Stimulated activated CD4-positive, alpha-beta T cell treated with anti-CD3 and anti-CD28 coated beads, Interleukin-12 subunit alpha, Interleukin-12 subunit beta, amount 100 ng/mL, for 24 hours (primary cell): ENCODE data around the gene IFI16.

Experiments used
- DNase-seq, 2 experiments: peaks; one replicate each; pipeline ENCODE4 v3.0.0-alpha.2; 2020; ENCODE audit warnings: low read depth in 2 of 2

Gene IFI16

DNA sequence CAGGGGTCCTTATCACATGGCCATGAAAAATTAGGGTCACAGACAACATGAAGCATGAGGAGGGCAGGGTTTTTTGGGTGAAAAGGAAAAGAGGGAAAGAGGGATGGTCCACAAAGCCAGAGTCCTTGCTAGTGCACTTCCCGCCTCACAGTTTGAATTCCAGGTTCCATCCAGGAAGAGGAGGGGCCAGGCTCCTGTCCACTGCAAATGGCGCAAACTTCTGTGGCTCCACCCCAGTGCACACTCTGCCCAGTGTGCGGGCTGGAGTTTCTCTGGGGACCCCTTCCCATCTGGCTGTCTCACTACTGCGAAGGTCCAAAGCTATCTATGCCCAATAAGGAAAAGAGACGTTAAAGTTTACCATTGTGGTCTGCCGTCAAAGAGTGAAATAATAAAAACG, 49.0 kb downstream of the IFI16 start:
- DNase-seq: no peak

DNA sequence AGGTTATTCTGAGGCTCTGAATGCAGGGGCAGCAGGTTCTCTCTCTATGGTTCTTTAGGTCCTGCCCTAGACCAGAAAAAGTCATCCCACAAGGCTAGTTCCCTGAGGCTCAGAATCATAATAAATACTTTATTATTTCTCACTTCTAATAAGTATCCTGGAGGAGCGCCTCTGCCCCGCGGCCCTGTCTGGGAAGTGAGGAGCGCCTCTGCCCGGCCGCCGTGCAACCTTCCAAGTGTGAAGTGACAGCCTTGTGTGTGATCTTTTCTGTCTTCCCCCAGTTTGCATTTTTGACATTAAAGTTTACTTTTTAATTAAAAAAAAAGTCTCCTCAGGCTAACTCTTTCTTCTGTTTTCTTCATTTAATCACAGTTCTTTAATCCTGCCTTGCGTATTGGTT, 55.4 kb downstream of the IFI16 start:
- DNase-seq: no peak

DNA sequence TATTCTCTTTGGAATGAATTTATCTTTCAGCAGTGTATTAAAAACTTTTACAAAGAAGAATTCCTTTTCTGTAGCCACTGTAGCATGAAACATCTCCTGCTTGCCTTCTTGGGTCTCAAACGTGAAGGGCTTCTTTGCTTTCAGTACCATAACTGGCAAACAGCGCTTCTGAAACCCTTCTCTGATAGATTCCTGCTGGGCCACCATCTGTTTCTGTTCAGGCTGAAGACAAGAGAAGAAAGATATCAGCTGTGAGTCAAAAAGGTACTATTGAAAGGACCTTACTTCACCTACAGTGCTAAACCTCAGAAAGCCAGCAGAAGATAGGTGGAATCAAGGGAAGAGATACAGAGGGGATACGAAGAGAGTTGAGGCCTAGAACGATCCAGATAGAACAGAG, 56.4 kb downstream of the IFI16 start:
- no peak for DNase-seq

DNA sequence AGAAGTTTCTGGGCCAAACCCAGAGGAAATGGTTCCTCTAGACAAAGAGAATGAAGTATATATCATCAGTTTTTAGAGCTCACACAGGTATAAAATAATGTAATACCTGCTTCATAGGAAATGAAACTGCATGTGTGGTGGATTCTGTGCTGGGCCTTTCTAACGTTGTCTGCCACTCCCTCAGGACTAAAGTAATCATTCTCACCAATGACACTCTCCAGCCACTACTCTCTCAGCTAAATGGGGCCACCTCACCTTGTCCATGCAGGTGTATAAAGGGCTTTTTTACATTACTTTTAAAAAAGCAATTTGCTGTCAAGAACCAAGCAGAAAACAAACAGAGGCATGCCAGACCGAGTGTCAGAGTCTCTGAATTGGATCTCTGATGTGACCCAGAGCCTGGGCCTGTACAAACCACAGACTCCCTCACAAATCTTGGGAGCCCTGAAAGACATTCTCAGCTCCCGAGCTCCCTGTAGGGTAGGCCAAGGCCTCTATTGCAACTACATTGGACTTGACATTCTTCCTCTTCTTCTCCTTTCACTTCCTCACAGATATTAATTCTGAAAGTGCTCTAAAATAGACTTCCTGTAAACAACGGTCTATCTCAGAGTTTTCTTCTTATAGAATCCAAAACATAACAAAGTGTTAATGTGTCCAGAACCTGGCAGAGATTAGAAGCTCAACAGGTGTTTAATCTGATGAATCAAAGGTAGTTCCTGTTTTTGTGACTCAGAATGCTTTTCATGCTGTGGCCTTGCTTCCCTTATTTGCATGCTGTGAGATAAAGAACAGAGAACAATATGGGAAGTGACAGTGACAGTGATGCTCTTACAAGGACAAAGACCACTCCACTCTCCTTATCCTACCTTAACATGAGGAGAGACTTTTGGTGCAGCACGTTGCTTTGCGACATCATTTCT, 58.3 kb downstream of the IFI16 start:
- no peak for DNase-seq

DNA sequence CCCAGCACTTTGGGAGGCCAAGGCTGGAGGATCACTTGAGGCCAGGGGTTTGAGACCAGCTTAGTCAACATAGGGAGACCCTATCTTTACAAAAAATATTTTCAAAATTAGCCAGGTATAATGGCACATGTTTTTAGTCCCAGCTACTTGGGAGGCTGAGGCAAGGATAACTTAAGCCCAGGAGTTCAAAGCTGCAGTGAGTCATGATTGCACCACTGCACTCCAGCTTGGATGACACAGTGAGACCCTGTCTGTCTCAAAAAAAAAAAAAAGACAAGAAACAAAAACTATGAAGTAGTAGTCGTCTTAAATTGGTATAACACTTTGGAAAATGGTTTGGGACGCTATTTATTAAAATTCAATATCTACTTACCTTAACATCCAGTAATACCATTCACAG, 59.2 kb downstream of the IFI16 start:
- no peak for DNase-seq

- no peak for DNase-seq
Observed at GRCh38 chr1:159071970-159072582, 62.4 kb downstream of the IFI16 start.

DNA sequence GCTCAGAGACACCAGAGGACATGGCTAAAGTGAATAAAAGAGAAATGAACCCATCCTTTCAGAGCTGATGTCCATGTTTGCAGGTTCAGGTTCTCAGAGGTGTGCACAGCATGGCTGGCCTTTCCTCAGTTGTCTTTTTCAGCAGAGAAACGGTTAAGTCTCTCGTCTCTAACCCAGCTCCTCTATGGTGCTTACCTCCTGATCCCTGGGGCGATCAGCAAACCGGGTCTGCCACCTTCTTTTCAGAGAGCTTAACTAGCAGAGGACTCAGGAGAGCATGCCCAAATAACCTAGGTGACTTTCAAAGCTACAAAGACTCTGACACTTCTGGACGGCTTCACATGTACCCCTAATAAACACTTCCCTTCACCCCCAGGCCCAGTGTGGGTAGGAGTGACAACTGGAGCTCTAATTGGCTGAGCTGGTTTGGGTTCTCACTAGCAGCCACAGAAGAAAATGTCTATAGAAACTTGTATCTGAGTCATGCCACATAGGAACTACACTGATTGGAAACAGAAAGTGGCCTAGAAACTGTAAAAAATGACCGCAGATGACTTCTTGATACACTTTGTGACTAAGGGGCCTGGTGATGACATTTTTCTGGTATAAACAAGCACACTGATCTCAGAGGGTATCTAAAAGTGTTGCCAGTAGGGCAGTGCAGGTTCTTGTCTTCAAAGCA, 66.9 kb downstream of the IFI16 start, which contains the start of gene AIM2:
TSS of gene AIM2 (minus strand) at position 329 of the 682 bp plus-strand sequence. CDS start 3,267 bp downstream, outside the sequence.
- peak; percentile 31 to 47 for DNase-seq

DNA sequence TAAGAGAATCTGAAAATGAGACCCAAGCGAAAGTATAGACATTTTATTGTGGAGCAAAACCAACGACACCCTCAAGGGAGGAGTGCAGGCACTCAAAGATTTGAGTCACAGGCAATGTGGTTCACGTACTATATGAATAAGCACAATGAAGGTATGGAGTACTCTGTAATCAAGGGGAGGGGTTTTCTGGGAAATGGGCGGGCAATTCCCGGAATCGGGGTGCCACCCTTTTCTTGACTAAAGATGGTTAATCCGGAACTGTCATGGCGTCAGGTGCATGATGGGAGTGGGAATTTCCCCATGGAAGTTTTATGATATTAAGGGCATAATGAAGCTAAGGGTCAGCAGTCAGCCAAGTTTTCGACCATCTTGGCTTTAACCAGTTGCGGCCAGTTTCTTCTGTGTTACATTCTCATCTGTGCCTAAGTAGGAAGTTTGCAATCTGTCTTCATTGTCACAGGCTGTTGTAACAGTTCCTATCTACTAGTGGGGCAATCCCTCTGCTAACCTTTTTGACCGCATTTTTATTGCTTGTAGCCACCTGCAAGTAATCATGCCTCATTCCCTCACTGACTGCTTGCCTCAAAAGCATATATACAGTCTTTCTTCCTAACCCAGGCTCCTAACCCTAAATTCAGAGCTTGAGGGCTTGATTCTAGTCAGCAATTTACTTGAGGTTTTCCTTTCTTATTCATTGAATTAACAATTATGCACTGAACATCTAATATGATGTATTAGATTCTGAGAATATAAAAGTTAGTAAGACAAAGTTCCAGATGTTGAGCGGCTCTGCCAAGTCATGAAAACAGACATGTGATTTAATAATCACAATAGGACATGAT, 67.6 kb downstream of the IFI16 start:
- peak; percentile 90 to 100 for DNase-seq

DNA sequence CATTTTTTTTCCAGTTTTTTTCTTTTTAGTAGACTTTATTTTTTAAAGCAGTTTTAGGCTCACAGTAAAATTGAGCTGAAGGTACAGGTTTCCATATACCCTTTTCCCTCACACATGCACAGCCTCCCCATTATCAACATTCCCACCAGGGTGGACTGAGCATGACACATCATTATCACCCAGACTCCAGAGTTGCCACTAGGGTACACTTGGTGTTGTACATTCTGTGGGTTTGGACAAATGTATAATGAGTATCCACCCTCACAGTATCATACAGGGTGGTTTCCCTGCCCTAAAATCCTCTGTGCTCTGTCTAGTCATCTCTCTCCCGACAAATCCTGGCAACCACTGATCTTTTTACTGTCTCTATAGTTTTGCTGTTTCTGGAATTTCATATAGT, 69.8 kb downstream of the IFI16 start:
- DNase-seq: no peak

DNA sequence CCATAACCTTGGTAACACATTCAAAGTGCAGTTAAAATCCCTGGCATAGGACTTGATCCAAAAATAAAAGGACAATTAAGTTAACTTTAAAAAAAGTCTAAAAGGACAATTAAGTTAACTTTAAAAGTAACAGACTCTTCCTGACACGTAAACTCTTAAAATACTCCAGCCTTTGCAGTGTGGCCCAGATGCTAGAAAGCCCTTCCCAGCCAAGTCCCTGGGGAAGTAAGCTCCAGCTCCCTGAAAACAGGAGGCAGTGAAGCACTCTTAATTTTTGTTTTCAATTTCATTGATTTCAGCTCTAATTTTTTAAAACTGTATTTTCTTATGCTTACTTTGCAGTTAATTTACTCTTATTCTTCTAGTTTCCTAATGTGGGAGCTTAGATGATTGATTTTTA, 71.9 kb downstream of the IFI16 start:
- no peak for DNase-seq

- no peak for DNase-seq
Observed at GRCh38 chr1:159083013-159083412, 73.3 kb downstream of the IFI16 start.

DNA sequence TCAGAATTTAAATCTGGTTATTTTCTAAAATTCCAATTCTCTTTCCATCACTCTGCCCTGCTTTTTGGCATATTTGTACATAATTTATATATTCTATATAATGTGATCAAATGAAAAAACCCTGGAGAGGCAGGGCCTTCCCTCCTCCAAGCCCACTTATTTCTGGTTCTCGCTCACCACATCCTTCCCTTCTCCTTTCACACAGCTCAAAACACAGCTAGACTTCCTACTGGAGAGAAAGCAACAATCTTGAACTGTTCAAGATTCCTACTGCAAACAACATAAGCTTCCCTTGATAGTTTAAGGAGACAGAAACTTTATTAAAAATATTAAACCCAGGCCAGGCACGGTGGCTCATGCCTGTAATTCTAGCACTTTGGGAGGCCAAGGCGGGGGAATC, 74.4 kb downstream of the IFI16 start:
- DNase-seq: no peak

- DNase-seq: no peak
Observed at GRCh38 chr1:159084867-159085266, 75.2 kb downstream of the IFI16 start.

DNA sequence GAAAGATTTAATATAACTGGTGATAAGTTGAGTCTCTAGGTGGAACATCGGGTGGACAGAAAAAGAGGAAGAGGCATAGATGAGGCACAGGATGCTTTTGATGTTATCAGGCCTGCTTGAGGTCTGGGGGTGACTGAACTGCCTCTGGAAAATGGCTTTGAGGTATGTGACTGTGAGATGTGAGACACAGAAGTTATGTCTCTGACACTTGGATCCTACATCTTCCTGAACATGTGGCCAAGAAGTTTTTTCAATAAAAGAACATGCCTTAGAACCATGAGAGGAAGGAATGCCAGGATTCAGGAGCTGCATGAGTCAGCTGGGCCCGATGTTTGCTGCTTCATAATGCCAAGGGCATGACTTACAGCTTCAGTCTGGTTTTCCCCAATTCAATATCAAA, 78.3 kb downstream of the IFI16 start:
- no peak for DNase-seq

DNA sequence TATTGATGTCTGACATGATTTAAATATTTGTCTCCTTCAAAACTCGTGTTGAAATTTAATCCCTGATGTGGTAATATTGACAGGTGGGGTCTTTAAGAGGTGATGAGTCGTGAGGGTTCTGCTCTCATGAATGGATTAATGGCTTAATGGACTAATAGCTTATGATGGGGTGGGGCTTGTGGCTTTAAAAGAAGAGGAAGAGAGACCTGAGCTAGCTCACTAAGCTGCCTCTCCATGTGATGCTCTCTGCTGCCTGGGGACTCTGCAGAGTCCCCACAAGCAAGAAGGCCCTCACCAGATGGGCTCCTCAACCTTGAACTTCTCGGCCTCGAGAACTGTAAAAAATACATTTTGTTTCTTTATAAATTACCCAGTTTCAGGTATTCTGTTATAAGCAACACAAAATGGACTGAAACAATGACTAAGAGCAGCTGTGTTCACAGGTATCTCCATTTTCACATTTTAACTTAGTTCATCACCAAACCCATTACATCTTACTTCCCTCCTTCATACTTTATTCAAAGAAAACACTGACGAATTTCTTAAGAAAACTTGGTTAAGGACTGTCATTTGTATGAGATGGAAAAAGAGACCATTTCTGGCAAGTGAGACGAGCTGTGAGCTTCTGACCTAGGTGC, 79.0 kb downstream of the IFI16 start:
- DNase-seq: no peak

- DNase-seq: no peak
Observed at GRCh38 chr1:159089184-159089791, 79.6 kb downstream of the IFI16 start.

DNA sequence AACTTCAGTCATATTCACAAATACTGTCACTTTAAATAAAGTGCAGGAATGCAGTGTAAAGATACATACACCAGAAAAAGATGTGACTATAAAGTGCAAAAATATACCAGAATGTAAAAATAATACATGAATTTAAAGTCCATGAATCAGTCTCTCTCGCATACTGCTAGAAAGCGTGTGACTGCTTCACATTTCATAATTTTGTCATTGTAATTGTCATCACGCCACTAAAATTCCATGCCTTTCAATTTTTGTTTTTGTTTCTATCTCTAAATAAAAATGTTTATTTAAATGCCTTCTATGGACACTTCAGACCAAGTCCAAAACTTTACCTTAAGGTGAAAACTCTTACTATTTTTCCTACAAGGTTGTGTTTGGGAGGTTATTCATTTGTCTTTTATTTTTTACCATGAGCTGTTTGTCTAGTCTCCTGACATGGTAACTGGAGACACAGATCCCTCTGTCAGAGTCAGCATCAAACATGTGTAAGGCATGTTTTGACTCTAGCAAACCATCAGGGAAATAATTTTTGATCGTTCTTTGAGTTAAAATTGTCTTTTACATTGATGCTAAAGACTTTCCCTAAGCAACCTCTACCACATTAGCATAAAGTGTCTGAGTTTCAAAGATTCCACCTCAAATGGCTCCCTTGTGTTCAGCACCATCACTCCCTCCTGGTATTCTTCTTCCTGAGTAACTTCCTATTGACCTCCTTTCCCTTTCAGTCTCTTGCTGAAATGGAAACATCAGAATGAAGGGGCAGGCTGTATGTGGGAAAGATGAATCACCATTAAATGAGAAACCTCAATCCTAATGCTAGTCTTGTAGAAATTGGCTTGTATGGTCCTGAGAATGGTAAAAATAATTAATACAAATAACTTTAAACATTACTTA, 80.8 kb downstream of the IFI16 start:
- no peak for DNase-seq

GRCh38 chr1:159091180-159091560, 81.5 kb downstream of the IFI16 start:
- no peak for DNase-seq

- DNase-seq: no peak
Observed at GRCh38 chr1:159091607-159092031, 81.9 kb downstream of the IFI16 start.
